GM21447 (cell line): ENCODE results near the gene FLT1.

ENCODE experiments used
- ATAC-seq: cut with Tn5 transposase; IDR thresholded peaks from one replicate; pipeline ENCODE4 v1.9.1; 2021; ENCODE audit not compliant: unreplicated experiment

FLT1 gene

GRCh38 chr13:28527629-28528028 is 32.7 kb upstream of the FLT1 start:
- no peak for ATAC-seq

GRCh38 chr13:28526876-28527275 is 31.9 kb upstream of the FLT1 start:
- ATAC-seq, result no peak

- no peak for ATAC-seq
Measured at GRCh38 chr13:28522871-28523270, 27.9 kb upstream of the FLT1 start.

- ATAC-seq, result no peak
Measured at GRCh38 chr13:28513745-28514144, 18.8 kb upstream of the FLT1 start.

- ATAC-seq, result no peak
Measured at GRCh38 chr13:28510542-28510941, 15.6 kb upstream of the FLT1 start.

GRCh38 chr13:28510066-28510465 is 15.1 kb upstream of the FLT1 start:
- no peak for ATAC-seq

GRCh38 chr13:28505543-28506135 is 10.7 kb upstream of the FLT1 start:
- ATAC-seq, result no peak

- no peak for ATAC-seq
Measured at GRCh38 chr13:28503182-28503967, 8.4 kb upstream of the FLT1 start.

- ATAC-seq, result no peak
Measured at GRCh38 chr13:28501547-28501946, 6.6 kb upstream of the FLT1 start.

- no peak for ATAC-seq
Measured at GRCh38 chr13:28499609-28500008, 4.7 kb upstream of the FLT1 start.

GRCh38 chr13:28498481-28499115 is 3.7 kb upstream of the FLT1 start:
- ATAC-seq, result no peak

- ATAC-seq, result no peak
Measured at GRCh38 chr13:28497143-28497876, 2.4 kb upstream of the FLT1 start.

GRCh38 chr13:28496188-28496564 is 1.2 kb upstream of the FLT1 start:
- ATAC-seq, result no peak

GRCh38 chr13:28495538-28496187 is 735 bp upstream of the FLT1 start:
- ATAC-seq, result no peak

GRCh38 chr13:28494504-28494777 is 487 bp downstream of the FLT1 start:
- ATAC-seq, result no peak

GRCh38 chr13:28493740-28494503 is 1.0 kb downstream of the FLT1 start:
- ATAC-seq, result no peak

- no peak for ATAC-seq
Measured at GRCh38 chr13:28492569-28493367, 2.2 kb downstream of the FLT1 start.

GRCh38 chr13:28490061-28490460 is 4.9 kb downstream of the FLT1 start:
- ATAC-seq, result no peak

GRCh38 chr13:28489524-28489931 is 5.4 kb downstream of the FLT1 start:
- no peak for ATAC-seq
